Amygdala (tissue), 56 donors: Measurements from ENCODE around the gene SPDYE1.

ENCODE experiments used
- DNase-seq, 56 donors: peaks; one replicate each; lab custom pipeline; 2025; lab: John Stamatoyannopoulos, UW

The SPDYE1 gene

GRCh38 chr7:44058759-44059218 is 61.1 kb downstream of the SPDYE1 start:
- DNase-seq, result no peak

- DNase-seq, result no peak
Measured at GRCh38 chr7:44059219-44060090, 61.8 kb downstream of the SPDYE1 start.
